Fibroblast of lung (primary cell): ENCODE results near the gene METRNL. TPM values are rescaled to one million over a fixed set of nuclear protein-coding genes. Genes with fewer than 3 reads are reported as not detected.
"Not testable (repeated sequence)": the region's sequence is repeated elsewhere in the genome, so short reads cannot be mapped to it uniquely, and the experiment has no call there.

Experiments used
- DNase-seq, 2 donors: peaks; one replicate each; pipeline versions ENCODE4 v3.0.0 to v3.0.0-alpha.2; 2010; ENCODE audit warnings: low read depth in 2 of 2
- H2AFZ ChIP-seq: 2 replicates; pipeline ENCODE4 v1.5.1; 2012; ENCODE audit warnings: low read length, control low read depth, inconsistent platforms
- H3K27ac ChIP-seq: 2 replicates; pipeline ENCODE4 v1.5.1; 2011; ENCODE audit warnings: low read length, control low read depth; ENCODE audit not compliant: insufficient read depth
- H3K27me3 ChIP-seq: 2 replicates; pipeline ENCODE4 v1.5.1; 2011; ENCODE audit warnings: mild to moderate bottlenecking, low read length; ENCODE audit not compliant: control insufficient read depth, insufficient read depth
- H3K36me3 ChIP-seq: 2 replicates; pipeline ENCODE4 v1.5.1; 2011; ENCODE audit warnings: low read length; ENCODE audit not compliant: control insufficient read depth, insufficient read depth
- H3K4me1 ChIP-seq: 2 replicates; pipeline ENCODE4 v1.5.1; 2011; ENCODE audit warnings: low read length; ENCODE audit not compliant: control insufficient read depth, insufficient read depth; ENCODE audit errors: extremely low read depth
- H3K4me2 ChIP-seq: 2 replicates; pipeline ENCODE4 v1.5.1; 2011; ENCODE audit warnings: low read length, control low read depth; ENCODE audit not compliant: insufficient read depth; ENCODE audit errors: extremely low read depth
- H3K4me3 ChIP-seq, 4 experiments: fragments of 200-600 bp in 1 of 4; sonication (generic) in 1 of 4; replicated peaks in 1 of 4; 2 replicates each; pipeline ENCODE4 v1.5.1; 2011 to 2016; ENCODE audit warnings: low read length in 4 of 4, low read depth in 3 of 4, mild to moderate bottlenecking in 3 of 4, control low read depth in 2 of 4, inconsistent platforms in 1 of 4, mixed read lengths in 1 of 4; ENCODE audit not compliant: insufficient read depth in 1 of 4; ENCODE audit errors: control extremely low read depth in 1 of 4
- H3K79me2 ChIP-seq: 2 replicates; pipeline ENCODE4 v1.5.1; 2012; ENCODE audit warnings: mild to moderate bottlenecking, low read length, inconsistent platforms; ENCODE audit not compliant: control insufficient read depth, insufficient read depth
- H3K9ac ChIP-seq: 2 replicates; pipeline ENCODE4 v1.5.1; 2011; ENCODE audit warnings: mild to moderate bottlenecking, low read length, control low read depth; ENCODE audit not compliant: insufficient read depth
- H3K9me3 ChIP-seq: 2 replicates; pipeline ENCODE4 v1.5.1; 2012; ENCODE audit warnings: low read depth, low read length; ENCODE audit not compliant: control insufficient read depth, insufficient read depth
- H4K20me1 ChIP-seq: 2 replicates; pipeline ENCODE4 v1.5.1; 2011; ENCODE audit warnings: low read length; ENCODE audit not compliant: control insufficient read depth, insufficient read depth; ENCODE audit errors: extremely low read depth
- EZH2 ChIP-seq: IDR thresholded peaks from 2 replicates; pipeline ENCODE4 v1.5.1; 2012; ENCODE audit warnings: low read length, control low read depth, mild to moderate bottlenecking; ENCODE audit errors: missing control alignments
- polyA plus RNA-seq, 2 donors: library from polyadenylated mRNA; depleted of rRNA in 1 of 2; stranded (reverse) in 1 of 2; unstranded in 1 of 2; fragments of >200 nt; gene quantifications; 2 replicates each; pipeline ENCODE4 v1.2.1, GENCODE V29; 2011 to 2012; ENCODE audit warnings: missing spikeins in 1 of 2
- total RNA-seq: library from RNA; depleted of rRNA; stranded (reverse); fragments of >200 nt; gene quantifications from 2 replicates; pipeline ENCODE4 v1.2.1, GENCODE V29; 2014
- TF ChIP-seq, protein P1 (sequence below), 2 donors: IDR thresholded peaks in 1 of 2; conservative IDR thresholded peaks in 1 of 2; 1 replicate in 1 of 2; 2 replicates in 1 of 2; pipeline ENCODE4 v1.5.1; 2011 to 2012; ENCODE audit warnings: low read length in 2 of 2, control low read depth in 1 of 2, inconsistent platforms in 1 of 2, low read depth in 1 of 2, mild to moderate bottlenecking in 1 of 2

Gene METRNL
- total and polyA plus RNA-seq, 2 donors (not counting 1 experiment from before 2014, with no cell fraction given), result 27.0 to 120 TPM

DNA sequence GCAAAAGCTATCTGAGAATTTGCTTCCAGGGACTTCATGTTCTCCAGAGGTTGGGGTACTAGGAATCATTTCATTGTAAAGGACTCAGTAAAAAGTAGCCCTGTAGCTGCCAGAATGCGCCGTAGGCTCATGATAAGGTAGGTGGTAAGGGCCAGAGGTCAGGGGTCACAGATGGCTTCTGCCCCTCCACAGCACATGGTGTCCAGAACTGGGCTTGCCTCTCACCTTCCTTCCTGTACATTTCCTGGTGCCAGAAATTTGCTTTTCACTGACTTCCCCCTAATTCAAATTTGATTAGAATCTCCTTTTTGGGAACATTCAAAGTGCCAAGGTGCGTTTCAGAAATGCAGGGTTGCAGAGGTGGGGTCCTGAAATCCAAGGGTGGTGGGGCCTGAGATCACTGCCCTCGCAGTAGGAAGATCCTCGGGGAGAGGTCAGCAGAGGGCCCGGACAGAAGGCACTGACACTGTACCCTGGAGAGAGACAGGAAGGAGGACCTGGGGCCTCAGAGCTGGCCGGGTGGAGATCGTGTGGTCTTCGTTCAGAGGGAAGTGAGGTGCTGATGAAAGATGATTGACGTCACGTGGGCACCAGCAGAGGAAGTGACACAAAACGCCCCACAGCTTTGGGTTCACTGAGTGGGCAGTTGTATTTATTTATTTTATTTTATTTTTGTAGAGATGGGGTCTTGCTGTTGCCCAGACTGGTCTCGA lies 25.5 kb upstream of the METRNL start:
- no peaks in the 10 kb centered on the region for H3K27me3 ChIP-seq
- no peak overlapping the region for H3K9ac ChIP-seq
- no peak overlapping the region for H3K27ac ChIP-seq
- no peak overlapping the region for H3K4me3 ChIP-seq
- H2AFZ ChIP-seq, result no peak overlapping the region
- H3K4me1 ChIP-seq, result peaks cover 22% of the 10 kb centered on the region
- H3K79me2 ChIP-seq, result no peaks in the 10 kb centered on the region
- no peak overlapping the region for H3K4me2 ChIP-seq
- H4K20me1 ChIP-seq, result no peaks in the 10 kb centered on the region
- TF ChIP-seq EZH2, result no peak
- TF ChIP-seq, protein P1, sequence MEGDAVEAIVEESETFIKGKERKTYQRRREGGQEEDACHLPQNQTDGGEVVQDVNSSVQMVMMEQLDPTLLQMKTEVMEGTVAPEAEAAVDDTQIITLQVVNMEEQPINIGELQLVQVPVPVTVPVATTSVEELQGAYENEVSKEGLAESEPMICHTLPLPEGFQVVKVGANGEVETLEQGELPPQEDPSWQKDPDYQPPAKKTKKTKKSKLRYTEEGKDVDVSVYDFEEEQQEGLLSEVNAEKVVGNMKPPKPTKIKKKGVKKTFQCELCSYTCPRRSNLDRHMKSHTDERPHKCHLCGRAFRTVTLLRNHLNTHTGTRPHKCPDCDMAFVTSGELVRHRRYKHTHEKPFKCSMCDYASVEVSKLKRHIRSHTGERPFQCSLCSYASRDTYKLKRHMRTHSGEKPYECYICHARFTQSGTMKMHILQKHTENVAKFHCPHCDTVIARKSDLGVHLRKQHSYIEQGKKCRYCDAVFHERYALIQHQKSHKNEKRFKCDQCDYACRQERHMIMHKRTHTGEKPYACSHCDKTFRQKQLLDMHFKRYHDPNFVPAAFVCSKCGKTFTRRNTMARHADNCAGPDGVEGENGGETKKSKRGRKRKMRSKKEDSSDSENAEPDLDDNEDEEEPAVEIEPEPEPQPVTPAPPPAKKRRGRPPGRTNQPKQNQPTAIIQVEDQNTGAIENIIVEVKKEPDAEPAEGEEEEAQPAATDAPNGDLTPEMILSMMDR (conservative IDR thresholded peaks at IDR 0.05 in 1 of 2, IDR thresholded peaks at IDR 0.05 in 1 of 2; ENCODE audit: low read depth in 1 of 2, low read length in 2 of 2), result no peak
- DNase-seq, result peak in 1 of 2 donors; percentile 5
- no peaks in the 10 kb centered on the region for H3K36me3 ChIP-seq
- no peaks in the 10 kb centered on the region for H3K9me3 ChIP-seq

- no peak overlapping the region for H3K27ac ChIP-seq
- no peaks in the 10 kb centered on the region for H3K36me3 ChIP-seq
- no peaks in the 10 kb centered on the region for H3K79me2 ChIP-seq
- H3K9me3 ChIP-seq, result no peaks in the 10 kb centered on the region
- H3K4me1 ChIP-seq, result peaks cover 22% of the 10 kb centered on the region
- TF ChIP-seq EZH2, result no peak
- TF ChIP-seq, protein P1 (conservative IDR thresholded peaks at IDR 0.05 in 1 of 2, IDR thresholded peaks at IDR 0.05 in 1 of 2; ENCODE audit: low read depth in 1 of 2, low read length in 2 of 2), result no peak
- no peak overlapping the region for H3K4me2 ChIP-seq
- no peaks in the 10 kb centered on the region for H3K27me3 ChIP-seq
- H3K4me3 ChIP-seq, result no peak overlapping the region
- H3K9ac ChIP-seq, result no peak overlapping the region
- DNase-seq, result no peak
- no peak overlapping the region for H2AFZ ChIP-seq
- no peaks in the 10 kb centered on the region for H4K20me1 ChIP-seq
Observed at GRCh38 chr17:83054518-83055125, 24.8 kb upstream of the METRNL start.

GRCh38 chr17:83055176-83055575 lies 24.2 kb upstream of the METRNL start:
- H3K9ac ChIP-seq, H2AFZ ChIP-seq, H3K79me2 ChIP-seq, DNase-seq, H3K27me3 ChIP-seq, H3K27ac ChIP-seq, H3K36me3 ChIP-seq, H3K9me3 ChIP-seq, H4K20me1 ChIP-seq, H3K4me3 ChIP-seq, H3K4me2 ChIP-seq: not testable (repeated sequence)
- peaks cover 22% of the 10 kb centered on the region for H3K4me1 ChIP-seq
